GM12872 (cell line): ENCODE results near the gene HIC1.

ENCODE experiments used
- TF ChIP-seq, protein P1 (sequence below): IDR thresholded peaks from 3 replicates; pipeline ENCODE4 v1.5.1; 2011; ENCODE audit warnings: low read depth, mild to moderate bottlenecking, low read length, moderate library complexity; ENCODE audit not compliant: insufficient read depth

The HIC1 gene

GRCh38 chr17:2035541-2036488 is 19.1 kb upstream of the HIC1 start:
- TF ChIP-seq, protein P1, sequence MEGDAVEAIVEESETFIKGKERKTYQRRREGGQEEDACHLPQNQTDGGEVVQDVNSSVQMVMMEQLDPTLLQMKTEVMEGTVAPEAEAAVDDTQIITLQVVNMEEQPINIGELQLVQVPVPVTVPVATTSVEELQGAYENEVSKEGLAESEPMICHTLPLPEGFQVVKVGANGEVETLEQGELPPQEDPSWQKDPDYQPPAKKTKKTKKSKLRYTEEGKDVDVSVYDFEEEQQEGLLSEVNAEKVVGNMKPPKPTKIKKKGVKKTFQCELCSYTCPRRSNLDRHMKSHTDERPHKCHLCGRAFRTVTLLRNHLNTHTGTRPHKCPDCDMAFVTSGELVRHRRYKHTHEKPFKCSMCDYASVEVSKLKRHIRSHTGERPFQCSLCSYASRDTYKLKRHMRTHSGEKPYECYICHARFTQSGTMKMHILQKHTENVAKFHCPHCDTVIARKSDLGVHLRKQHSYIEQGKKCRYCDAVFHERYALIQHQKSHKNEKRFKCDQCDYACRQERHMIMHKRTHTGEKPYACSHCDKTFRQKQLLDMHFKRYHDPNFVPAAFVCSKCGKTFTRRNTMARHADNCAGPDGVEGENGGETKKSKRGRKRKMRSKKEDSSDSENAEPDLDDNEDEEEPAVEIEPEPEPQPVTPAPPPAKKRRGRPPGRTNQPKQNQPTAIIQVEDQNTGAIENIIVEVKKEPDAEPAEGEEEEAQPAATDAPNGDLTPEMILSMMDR, result no peak

DNA sequence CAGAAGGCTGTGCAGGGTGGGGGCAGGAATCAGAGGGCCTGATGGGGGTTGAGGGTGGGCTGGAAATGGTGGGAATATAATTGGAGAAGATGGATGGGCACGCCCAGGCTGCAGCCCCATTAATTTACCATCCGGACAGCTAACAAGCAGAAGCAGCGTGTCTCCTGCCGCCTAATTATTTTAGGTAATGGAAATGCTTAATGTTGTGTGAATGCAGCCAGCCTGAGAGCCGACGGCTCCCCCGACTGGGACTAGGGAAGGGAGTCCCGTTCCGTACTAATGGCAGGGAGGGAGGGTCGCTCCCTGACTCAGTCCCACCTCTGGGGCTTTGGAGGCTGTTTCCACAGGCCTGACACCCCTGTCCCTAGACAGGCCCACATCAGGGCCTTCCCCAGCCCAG is 17.7 kb upstream of the HIC1 start:
- TF ChIP-seq, protein P1, result no peak

DNA sequence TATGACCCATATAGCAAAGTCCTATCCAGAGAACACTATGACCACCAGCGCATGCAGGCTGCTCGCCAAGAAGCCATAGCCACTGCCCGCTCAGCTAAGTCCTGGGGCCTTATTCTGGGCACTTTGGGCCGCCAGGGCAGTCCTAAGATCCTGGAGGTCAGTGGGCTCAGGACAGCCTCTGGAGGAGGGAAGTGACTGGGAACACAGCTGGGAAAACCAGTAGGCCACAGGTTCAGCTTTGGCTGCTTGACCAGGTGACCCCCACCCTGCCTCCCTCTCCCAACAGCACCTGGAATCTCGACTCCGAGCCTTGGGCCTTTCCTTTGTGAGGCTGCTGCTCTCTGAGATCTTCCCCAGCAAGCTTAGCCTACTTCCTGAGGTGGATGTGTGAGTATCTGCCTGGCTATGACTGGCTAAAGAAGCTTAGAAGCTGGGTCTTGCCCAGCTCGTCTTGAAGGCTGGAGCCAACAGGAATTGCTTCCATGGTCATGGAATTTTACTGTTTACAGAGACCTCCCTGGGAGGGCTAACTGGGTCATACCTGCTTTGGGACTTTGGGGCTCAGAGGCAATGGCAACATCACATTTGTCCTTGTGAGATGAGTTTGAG is 14.6 kb upstream of the HIC1 start:
- TF ChIP-seq, protein P1, result no peak

DNA sequence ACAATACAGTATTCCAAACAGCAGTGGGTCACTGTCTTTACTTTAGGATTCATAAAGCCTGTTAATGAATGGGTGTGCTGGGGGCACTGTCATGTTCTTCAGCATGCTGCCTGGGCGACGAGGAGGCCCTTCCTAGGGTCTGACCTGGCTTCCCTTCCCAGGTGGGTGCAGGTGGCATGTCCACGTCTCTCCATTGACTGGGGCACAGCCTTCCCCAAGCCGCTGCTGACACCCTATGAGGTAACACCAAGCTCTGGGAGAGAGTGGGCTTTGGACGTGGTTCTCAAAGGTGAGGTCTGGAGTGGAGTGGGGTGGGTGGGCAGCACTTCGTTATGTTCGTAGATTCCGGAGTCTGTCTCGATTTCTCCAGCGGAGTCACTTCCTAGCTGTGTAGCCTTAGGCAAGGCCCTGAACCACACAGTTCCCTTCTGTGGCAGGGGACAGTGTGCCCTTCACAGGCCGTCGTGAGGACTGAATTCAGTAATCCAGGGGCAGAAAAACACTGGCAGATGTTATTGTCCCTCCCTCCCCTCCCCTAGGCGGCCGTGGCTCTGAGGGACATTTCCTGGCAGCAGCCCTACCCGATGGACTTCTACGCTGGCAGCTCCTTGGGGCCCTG is 13.9 kb upstream of the HIC1 start:
- TF ChIP-seq, protein P1, result no peak

DNA sequence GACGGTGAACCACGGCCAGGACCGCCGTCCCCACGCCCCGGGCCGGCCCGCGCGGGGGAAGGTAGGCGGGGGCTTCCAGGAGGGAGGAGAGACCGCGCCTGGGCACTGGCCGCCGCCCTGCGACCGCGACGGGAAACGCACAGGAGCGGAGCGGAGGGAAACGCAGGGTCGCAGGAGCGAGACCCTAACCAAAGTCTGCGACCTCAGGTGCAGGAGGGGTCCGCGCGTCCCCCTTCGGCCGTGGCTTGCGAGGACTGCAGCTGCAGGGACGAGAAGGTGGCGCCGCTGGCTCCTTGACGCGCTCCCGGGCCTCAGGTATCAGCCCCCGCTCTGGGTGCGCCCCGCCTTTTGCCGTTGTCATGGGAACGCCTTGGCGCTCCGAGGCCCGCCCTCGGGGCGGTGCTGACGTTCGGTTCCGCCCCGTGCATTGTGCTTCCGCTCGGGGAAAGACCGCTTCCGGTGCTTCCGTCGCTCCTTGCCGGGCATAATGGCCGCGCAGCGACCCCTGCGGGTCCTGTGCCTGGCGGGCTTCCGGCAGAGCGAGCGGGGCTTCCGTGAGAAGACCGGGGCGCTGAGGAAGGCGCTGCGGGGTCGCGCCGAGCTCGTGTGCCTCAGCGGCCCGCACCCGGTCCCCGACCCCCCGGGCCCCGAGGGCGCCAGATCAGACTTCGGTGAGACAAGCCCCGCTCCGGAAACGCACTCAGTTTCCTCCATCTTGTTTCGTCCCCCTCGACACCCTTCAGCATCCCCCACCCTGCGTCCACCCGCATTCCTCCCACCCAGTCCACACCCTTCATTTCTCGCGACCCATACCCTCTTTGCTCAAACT is 13.1 kb upstream of the HIC1 start, which contains the start of gene OVCA2:
Gene OVCA2, plus strand, starts transcription at position 462 of the 829 bp plus-strand sequence. Its CDS starts 26 bp downstream, at position 488.
- TF ChIP-seq, protein P1, result peak; percentile 44; the same call in 1 of the 3 replicates

GRCh38 chr17:2042390-2042847 is 12.5 kb upstream of the HIC1 start:
- TF ChIP-seq, protein P1, result peak; percentile 24; the same call in 1 of the 3 replicates
